ENCODE results near the gene CASZ1. TPM values are rescaled to one million over a fixed set of nuclear protein-coding genes. Genes with fewer than 3 reads are reported as not detected.

The CASZ1 gene
- total and polyA plus RNA-seq, 10 of the 15 experiments (the other 5 are each of a cell fraction or from before 2014, with no cell fraction given), result 0.52 to 9.8 (median 3.7) TPM

GRCh38 chr1:10799726-10800125 lies 3.3 kb upstream of the CASZ1 start:
- Histone ChIP-seq H3K27me3 (replicated peaks in 1 of 2; ENCODE audit: control insufficient read depth in 2 of 2, insufficient read depth in 2 of 2, low read length in 1 of 2) (peaks cover 3 to 11% of the 10 kb centered on the region in 2 experiments), H4K20me1 (ENCODE audit: control insufficient read depth, insufficient read depth) (no peaks in the 10 kb centered on the region), H3K4me2 (ENCODE audit: control insufficient read depth, insufficient read depth) (no peak overlapping the region), H3K9me3 (replicated peaks; ENCODE audit: control insufficient read depth, insufficient read depth, low read length) (no peaks in the 10 kb centered on the region), H3K79me2 (ENCODE audit: control insufficient read depth, insufficient read depth, low read length) (no peaks in the 10 kb centered on the region), H2AFZ (ENCODE audit: control insufficient read depth, low read depth, low read length) (no peak overlapping the region), H3K27ac (ENCODE audit: control insufficient read depth, insufficient read depth) (no peak overlapping the region), H3K4me3 (no peak overlapping the region), H3K36me3 (ENCODE audit: control insufficient read depth in 2 of 2, insufficient read depth in 2 of 2, low read length in 1 of 2) (no peaks in the 10 kb centered on the region), H3K4me1 (ENCODE audit: control insufficient read depth, insufficient read depth, low read length) (no peaks in the 10 kb centered on the region), H3K9ac (ENCODE audit: control insufficient read depth, insufficient read depth, low read length) (no peak overlapping the region)
- TF ChIP-seq RELB (IDR thresholded peaks at IDR 0.05; ENCODE audit: low read depth) (no peak), SUZ12 (IDR thresholded peaks at IDR 0.05; ENCODE audit: unreplicated experiment) (no peak), PML (IDR thresholded peaks at IDR 0.05; ENCODE audit: low read length) (no peak), SMAD5 (IDR thresholded peaks at IDR 0.05; ENCODE audit: low read depth) (no peak), ZNF274 (IDR thresholded peaks at IDR 0.05; ENCODE audit: insufficient read depth, insufficient read length) (no peak), SIX5 (IDR thresholded peaks at IDR 0.05; ENCODE audit: low read depth, low read length, severe bottlenecking) (no peak), WRNIP1 (IDR thresholded peaks at IDR 0.05; ENCODE audit: borderline replicate concordance, low read depth, low read length) (no peak), USF1 (IDR thresholded peaks at IDR 0.05; ENCODE audit: borderline replicate concordance, extremely low read length, insufficient read depth, low read depth, low read length) (no peak), SMAD1 (IDR thresholded peaks at IDR 0.05; ENCODE audit: low read depth, partially characterized antibody) (no peak), ZNF384 (IDR thresholded peaks at IDR 0.05; ENCODE audit: borderline replicate concordance, low read depth, low read length) (no peak), SRF (IDR thresholded peaks at IDR 0.05; ENCODE audit: low read depth in 2 of 2, low read length in 2 of 2) (no peak), E2F8 (IDR thresholded peaks at IDR 0.05; ENCODE audit: low read depth, partially characterized antibody) (no peak), ZBTB33 (IDR thresholded peaks at IDR 0.05) (no peak), EP300 (IDR thresholded peaks at IDR 0.05; ENCODE audit: borderline replicate concordance in 1 of 2, control insufficient read depth in 1 of 2, low read depth in 2 of 2, low read length in 2 of 2) (no peak), POLR2A (IDR thresholded peaks at IDR 0.05; ENCODE audit: low read depth, low read length) (no peak), DPF2 (IDR thresholded peaks at IDR 0.05) (no peak), STAT1 (conservative IDR thresholded peaks at IDR 0.05) (no peak), CHD4 (IDR thresholded peaks at IDR 0.05) (no peak)
- 21% methylated on average over 6 of the region's 6 CpGs for WGBS (ENCODE audit: insufficient coverage, insufficient replicate concordance, low lambda C conversion rate, missing lambda C conversion rate)
- ChIA-PET POLR2A (no interaction called here), SMC1A (ENCODE audit: uncharacterized antibody, unreplicated experiment) (no interaction called here), RAD21 (ENCODE audit: unreplicated experiment) (no interaction called here), CTCF (no interaction called here)
- FAIRE-seq, result no peak
- no peak for ATAC-seq
- intact Hi-C loops (cut with micrococcal nuclease; ENCODE audit: unreplicated experiment), result no loop called here
- in situ Hi-C loops (cut with MboI), result no loop called here
- no peak for DNase-seq (ENCODE audit: low read depth, low spot score)
- no TSS peak for BruUV-seq (replicated peaks)
